ENCODE measurements around the gene METTL9.
"Not testable (repeated sequence)": the region's sequence is repeated elsewhere in the genome, so short reads cannot be mapped to it uniquely, and the experiment has no call there.

Gene METTL9

DNA sequence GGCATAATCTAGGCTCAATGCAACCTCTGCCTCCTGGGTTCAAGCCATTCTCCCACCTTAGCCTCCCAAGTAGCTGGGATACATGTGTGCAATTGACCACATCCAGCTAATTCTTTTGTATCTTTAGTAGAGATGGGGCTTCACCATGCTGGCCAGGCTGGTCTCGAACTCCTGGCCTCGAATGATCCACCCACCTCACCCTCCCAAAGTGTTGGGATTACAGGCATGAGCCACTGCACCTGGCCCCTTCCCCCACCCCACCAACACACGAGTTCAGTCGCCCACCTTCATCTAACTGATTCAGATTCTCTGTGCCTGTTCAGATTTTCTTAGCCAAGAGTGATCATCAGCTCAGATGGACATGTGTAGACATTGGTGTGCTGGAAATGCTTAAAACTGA lies 25.0 kb upstream of the METTL9 start:
- DNase-seq (ENCODE audit: low spot score) = no peak
- TF ChIP-seq, protein P1, sequence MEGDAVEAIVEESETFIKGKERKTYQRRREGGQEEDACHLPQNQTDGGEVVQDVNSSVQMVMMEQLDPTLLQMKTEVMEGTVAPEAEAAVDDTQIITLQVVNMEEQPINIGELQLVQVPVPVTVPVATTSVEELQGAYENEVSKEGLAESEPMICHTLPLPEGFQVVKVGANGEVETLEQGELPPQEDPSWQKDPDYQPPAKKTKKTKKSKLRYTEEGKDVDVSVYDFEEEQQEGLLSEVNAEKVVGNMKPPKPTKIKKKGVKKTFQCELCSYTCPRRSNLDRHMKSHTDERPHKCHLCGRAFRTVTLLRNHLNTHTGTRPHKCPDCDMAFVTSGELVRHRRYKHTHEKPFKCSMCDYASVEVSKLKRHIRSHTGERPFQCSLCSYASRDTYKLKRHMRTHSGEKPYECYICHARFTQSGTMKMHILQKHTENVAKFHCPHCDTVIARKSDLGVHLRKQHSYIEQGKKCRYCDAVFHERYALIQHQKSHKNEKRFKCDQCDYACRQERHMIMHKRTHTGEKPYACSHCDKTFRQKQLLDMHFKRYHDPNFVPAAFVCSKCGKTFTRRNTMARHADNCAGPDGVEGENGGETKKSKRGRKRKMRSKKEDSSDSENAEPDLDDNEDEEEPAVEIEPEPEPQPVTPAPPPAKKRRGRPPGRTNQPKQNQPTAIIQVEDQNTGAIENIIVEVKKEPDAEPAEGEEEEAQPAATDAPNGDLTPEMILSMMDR (IDR thresholded peaks at IDR 0.05; ENCODE audit: extremely low read depth, missing control alignments) = no peak

DNA sequence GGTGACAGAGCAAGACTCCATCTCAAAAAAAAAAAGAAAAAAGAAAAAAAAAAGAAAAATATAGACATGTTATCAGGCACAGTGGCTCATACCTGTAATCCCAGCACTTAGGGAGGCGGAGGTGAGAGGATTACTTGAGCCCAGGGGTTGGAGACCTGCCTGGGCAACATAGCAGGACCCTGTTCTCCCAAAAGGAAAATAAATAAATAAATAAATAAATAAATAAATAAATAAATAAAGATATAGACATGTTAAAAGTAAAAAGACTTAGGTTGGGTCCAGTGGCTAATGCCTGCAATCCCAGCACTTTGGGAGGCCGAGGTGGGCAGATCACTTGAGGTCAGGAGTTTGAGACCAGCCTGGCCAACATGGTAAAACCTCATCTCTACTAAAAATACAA lies 23.1 kb upstream of the METTL9 start:
- DNase-seq (ENCODE audit: low spot score) = not testable (repeated sequence)

DNA sequence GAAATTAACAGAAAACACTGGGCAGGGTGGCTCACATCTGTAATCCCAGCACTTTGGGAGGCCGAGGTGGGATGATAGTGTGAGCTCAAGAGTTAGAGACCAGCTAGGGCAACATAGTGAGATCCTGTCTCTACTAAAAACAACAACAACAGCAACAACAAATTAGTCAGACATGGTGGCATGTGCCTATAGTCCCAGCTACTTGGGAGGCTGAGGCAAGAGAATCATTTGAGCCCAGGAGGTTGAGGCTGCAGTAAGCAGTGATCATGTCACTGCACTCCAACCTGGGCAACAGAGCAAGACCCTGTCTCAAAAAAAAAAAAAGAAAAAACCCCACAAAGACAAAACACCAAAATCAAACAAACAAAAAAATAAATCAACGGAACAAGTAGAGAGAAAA lies 21.9 kb upstream of the METTL9 start:
- DNase-seq (ENCODE audit: low spot score) = not testable (repeated sequence)

DNA sequence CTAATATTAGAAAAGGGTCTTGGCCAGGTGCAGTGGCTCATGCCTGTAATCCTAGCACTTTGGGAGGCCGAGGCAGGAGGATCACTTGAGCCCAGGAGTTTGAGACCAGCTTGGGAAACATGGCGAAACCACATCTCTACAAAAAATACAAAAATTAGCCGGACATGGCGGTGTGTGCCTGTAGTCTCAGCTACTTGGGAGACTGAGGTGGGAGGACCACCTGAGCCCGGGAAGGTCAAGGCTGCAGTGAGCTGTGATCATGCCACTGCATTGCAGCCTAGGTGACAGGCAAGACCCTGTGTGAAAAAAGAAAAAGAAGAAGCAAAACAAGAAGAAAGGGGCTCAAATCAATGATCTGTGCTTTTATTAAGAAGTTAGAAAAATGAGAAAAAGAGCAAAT lies 21.1 kb upstream of the METTL9 start:
- not testable (repeated sequence) for DNase-seq (ENCODE audit: low spot score)

DNA sequence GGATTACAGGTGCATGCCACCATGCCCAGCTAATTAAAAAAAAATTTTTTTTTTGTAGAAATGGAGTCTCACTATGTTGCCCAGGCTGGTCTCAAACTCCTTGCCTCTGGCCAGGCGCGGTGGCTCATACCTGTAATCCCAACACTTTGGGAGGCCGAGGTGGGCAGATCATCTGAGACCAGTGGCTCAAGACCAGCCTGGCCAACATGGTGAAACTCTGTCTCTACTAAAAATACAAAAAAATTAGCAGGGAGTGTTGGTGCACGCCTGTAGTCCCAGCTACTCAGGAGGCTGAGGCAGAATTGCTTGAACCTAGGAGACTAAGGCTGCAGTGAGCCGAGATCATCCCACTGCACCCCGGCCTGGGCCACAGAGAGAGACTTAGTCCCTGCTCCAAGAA lies 19.2 kb upstream of the METTL9 start:
- not testable (repeated sequence) for DNase-seq (ENCODE audit: low spot score)

DNA sequence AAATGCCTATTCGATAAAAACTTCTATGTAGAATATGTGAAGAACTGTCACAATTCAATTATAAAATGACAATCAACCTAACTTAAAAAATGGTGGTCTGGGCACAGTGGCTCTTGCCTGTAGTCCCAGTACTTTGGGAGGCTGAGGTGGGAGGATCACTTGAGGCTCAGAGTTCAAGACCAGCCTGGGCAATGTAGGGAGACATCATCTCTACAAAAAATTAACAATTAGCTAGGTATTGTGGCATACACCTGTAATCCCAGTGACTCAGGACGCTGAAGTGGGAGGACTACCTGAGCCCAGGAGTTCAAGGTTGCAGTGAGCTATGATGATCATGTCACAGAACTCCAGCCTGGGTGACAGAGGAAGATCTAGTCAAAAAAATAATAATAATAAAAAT lies 18.6 kb upstream of the METTL9 start:
- no peak for DNase-seq (ENCODE audit: low spot score)
- TF ChIP-seq, protein P1 (IDR thresholded peaks at IDR 0.05; ENCODE audit: extremely low read depth, missing control alignments) = no peak

DNA sequence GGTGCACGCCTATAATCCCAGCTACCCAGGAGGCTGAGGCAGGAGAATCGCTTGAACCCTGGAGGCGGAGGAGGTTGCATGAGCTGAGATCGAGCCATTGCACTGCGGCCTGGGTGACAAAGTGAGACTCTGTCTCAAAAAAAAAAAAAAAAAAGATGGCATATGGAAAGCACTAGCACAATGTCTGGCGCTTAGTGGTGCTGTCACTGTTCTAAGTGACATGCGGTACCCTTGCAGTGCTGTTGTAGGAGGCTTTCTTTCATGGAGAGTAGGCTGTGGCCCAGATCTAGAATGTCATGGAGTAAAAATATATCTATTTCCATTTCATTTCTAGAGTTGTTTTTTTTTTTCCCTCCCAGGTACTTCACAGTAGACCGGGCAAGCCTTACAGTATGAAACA lies 14.6 kb upstream of the METTL9 start:
- DNase-seq (ENCODE audit: low spot score) = no peak
- TF ChIP-seq, protein P1 (IDR thresholded peaks at IDR 0.05; ENCODE audit: extremely low read depth, missing control alignments) = no peak

DNA sequence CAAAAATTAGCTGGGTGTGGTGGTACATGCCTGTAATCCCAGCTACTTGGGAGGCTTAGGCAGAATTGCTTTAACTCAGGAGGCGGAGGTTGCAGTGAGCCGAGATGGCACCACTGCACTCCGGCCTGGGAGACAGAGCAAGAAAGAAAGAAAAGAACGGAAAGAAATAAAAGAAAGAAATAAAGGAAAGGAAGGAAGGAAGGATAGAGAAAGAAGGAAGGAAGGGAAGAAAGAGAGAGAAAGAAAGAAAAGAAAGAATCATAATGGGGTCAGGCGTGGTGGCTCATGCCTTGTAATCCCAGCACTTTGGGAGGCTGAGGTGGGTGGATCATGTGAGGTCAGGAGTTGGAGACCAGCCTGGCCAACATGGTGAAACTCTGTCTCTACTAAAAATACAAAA lies 10.8 kb upstream of the METTL9 start:
- DNase-seq (ENCODE audit: low spot score) = not testable (repeated sequence)

DNA sequence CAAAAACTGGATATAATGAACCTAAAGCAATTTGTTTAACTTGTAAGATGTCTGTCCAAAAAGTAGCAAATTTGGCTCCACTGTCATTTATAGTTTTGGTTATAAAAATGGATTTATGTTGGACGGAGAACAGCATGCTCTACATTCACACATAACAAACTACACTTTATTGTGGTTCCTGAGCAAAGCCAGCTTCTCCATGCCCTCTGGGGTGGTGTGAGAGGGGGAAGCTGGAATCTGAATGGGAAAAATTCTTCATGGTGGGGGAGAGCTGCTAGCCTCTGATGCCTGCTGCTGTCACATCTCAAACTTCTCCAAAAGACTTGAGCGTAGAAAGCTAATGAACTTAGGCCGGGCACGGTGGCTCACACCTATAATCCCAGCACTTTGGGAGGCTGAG lies 9.8 kb upstream of the METTL9 start:
- TF ChIP-seq, protein P1 (IDR thresholded peaks at IDR 0.05; ENCODE audit: extremely low read depth, missing control alignments) = no peak
- no peak for DNase-seq (ENCODE audit: low spot score)

DNA sequence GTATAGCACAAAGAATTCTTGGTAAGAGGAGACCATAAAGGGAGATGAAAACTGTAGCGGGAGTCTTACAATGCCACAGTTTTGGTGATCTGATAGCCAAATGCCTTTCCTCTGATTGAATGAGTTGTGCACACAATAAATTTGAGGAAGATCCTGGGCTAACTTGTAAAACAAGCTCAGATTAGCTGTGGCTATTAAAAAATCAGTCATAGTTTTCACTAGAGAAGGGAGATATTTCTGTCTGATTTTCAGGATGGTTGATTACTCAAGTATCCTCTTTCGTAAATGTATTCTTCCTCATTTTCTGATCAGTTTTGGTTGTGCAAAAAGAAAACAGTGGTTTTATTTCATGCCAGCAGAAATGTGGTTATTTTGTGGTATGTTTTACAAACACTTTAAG lies 9.1 kb upstream of the METTL9 start:
- TF ChIP-seq, protein P1 (IDR thresholded peaks at IDR 0.05; ENCODE audit: extremely low read depth, missing control alignments) = no peak
- DNase-seq (ENCODE audit: low spot score) = no peak

DNA sequence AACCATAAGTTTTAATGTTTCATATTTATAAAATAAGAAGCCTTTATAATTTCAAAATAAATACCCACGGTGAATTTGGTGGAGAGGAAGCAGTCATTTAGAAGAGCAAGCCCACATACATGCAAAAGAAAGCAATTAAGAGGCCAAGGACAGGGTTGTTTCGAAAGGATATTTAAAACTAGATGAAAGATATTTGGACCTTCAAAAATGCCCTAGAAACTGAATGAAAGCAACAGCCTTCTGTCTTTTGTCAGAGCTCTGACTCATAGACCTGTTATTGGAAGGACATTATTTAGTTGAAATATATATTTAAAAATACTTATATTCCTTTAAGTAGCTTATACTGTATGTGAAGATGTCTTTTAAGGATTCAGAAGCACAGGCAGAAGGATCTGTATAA lies 8.6 kb upstream of the METTL9 start:
- DNase-seq (ENCODE audit: low spot score) = no peak
- TF ChIP-seq, protein P1 (IDR thresholded peaks at IDR 0.05; ENCODE audit: extremely low read depth, missing control alignments) = no peak
